Effector CD4-positive, alpha-beta T cell (primary cell): ENCODE results near the gene MMGT1.
"Not testable (repeated sequence)": the region's sequence is repeated elsewhere in the genome, so short reads cannot be mapped to it uniquely, and the experiment has no call there.

Source experiments
- DNase-seq: peaks from one replicate; pipeline ENCODE4 v3.0.0-alpha.2; 2020

The MMGT1 gene

GRCh38 chrX:135923353-135923752 is 50.4 kb downstream of the MMGT1 start:
- DNase-seq: no peak

GRCh38 chrX:135920516-135920915 is 53.3 kb downstream of the MMGT1 start:
- not testable (repeated sequence) for DNase-seq

GRCh38 chrX:135914404-135914803 is 59.4 kb downstream of the MMGT1 start:
- no peak for DNase-seq
